ENCODE data around the gene SLITRK1. TPM values are rescaled to one million over a fixed set of nuclear protein-coding genes. Genes with fewer than 3 reads are reported as not detected.

Gene SLITRK1
- total and polyA plus RNA-seq, 9 of the 15 experiments (the other 6 are each of a cell fraction or from before 2014, with no cell fraction given): not detected

- Histone ChIP-seq H3K4me1 (replicated peaks in 1 of 2; ENCODE audit: control insufficient read depth in 2 of 2, insufficient read depth in 2 of 2, low read length in 2 of 2) (no peaks in the 10 kb centered on the region), H3K9me1 (ENCODE audit: control insufficient read depth, insufficient read depth, low read length) (no peaks in the 10 kb centered on the region), H3K9ac (ENCODE audit: insufficient read depth in 1 of 2, low read depth in 2 of 2, low read length in 2 of 2) (no peak overlapping the region), H2AFZ (ENCODE audit: low read depth, low read length) (no peak overlapping the region), H3K79me2 (ENCODE audit: control insufficient read depth, insufficient read depth, low read length) (no peaks in the 10 kb centered on the region), H3K9me3 (replicated peaks; ENCODE audit: control insufficient read depth, insufficient read depth, low read depth, low read length) (no peaks in the 10 kb centered on the region), H3K4me3 (no peak overlapping the region), H3K27me3 (ENCODE audit: control insufficient read depth in 2 of 2, insufficient read depth in 2 of 2, low read length in 2 of 2) (no peaks in the 10 kb centered on the region), H3K4me2 (ENCODE audit: insufficient read depth, low read length) (no peak overlapping the region), H3K36me3 (ENCODE audit: control insufficient read depth, insufficient read depth, low read length) (no peaks in the 10 kb centered on the region), H3K27ac (ENCODE audit: extremely low read depth, low read depth, low read length) (no peak overlapping the region), H4K20me1 (replicated peaks; ENCODE audit: control insufficient read depth, insufficient read depth, low read length) (no peaks in the 10 kb centered on the region)
- TF ChIP-seq GTF2B (IDR thresholded peaks at IDR 0.05; ENCODE audit: extremely low read depth, insufficient read length): no peak
- no peak for TF ChIP-seq FOSL1 (tag; conservative IDR thresholded peaks at IDR 0.05)
- TF ChIP-seq EZH2 (IDR thresholded peaks at IDR 0.05; ENCODE audit: borderline replicate concordance, low read depth, low read length): no peak
- TF ChIP-seq ZC3H4 (CRISPR knock-in tag; IDR thresholded peaks at IDR 0.05; ENCODE audit: borderline replicate concordance): no peak
- no peak for TF ChIP-seq DACH1 (IDR thresholded peaks at IDR 0.05; ENCODE audit: partially characterized antibody)
- TF ChIP-seq SMARCA4 (IDR thresholded peaks at IDR 0.05): no peak
- TF ChIP-seq EP400 (IDR thresholded peaks at IDR 0.05): no peak
- TF ChIP-seq CREBBP (IDR thresholded peaks at IDR 0.05; ENCODE audit: low read depth, low read length): no peak
- no peak for TF ChIP-seq NFATC3 (IDR thresholded peaks at IDR 0.05)
- TF ChIP-seq GATAD2A (IDR thresholded peaks at IDR 0.05): no peak
- no peak for TF ChIP-seq CBX8 (IDR thresholded peaks at IDR 0.05; ENCODE audit: borderline replicate concordance, extremely low read depth, low read depth, low read length, poor library complexity, severe bottlenecking)
- TF ChIP-seq NR0B1 (IDR thresholded peaks at IDR 0.05; ENCODE audit: partially characterized antibody): no peak
- no peak for TF ChIP-seq ID3 (CRISPR knock-in tag; IDR thresholded peaks at IDR 0.05)
- no peak for TF ChIP-seq ID3 (tag; IDR thresholded peaks at IDR 0.05)
- no peak for TF ChIP-seq NONO (IDR thresholded peaks at IDR 0.05; ENCODE audit: low read depth in 2 of 2, low read length in 1 of 2)
- TF ChIP-seq DEAF1 (CRISPR knock-in tag; IDR thresholded peaks at IDR 0.05): no peak
- no peak for TF ChIP-seq TAF7 (tag; IDR thresholded peaks at IDR 0.05)
- TF ChIP-seq ZFX (CRISPR knock-in tag; IDR thresholded peaks at IDR 0.05): no peak
- no TSS peak for BruUV-seq (replicated peaks)
- intact Hi-C loops (cut with micrococcal nuclease) (no loop called here), in situ Hi-C loops (cut with MboI) (no loop called here)
- CTCF ChIA-PET (ENCODE audit: low intra/inter-chr PET ratio): no interaction called here
- POLR2A ChIA-PET: no interaction called here
- ATAC-seq (no peak), DNase-seq (ENCODE audit: extremely low read depth in 1 of 4, low spot score in 3 of 4) (no peak), FAIRE-seq (no peak)
- WGBS (ENCODE audit: insufficient coverage, low coverage, missing lambda C conversion rate): 2% methylated on average over 5 of the region's 6 CpGs
Measured at GRCh38 chr13:83919775-83920174, 37.5 kb upstream of the SLITRK1 start.
